HG02884 (cell line): Measurements from ENCODE around the gene MRPL50.
A peak's percentile ranks its signal among the peaks of the same experiment; 100 is the strongest.
"Not testable (repeated sequence)": the region's sequence is repeated elsewhere in the genome, so short reads cannot be mapped to it uniquely, and the experiment has no call there.

Experiments used
- ATAC-seq: cut with Tn5 transposase; IDR thresholded peaks from one replicate; pipeline ENCODE4 v1.9.1; 2021; ENCODE audit warnings: mild to moderate bottlenecking, moderate library complexity; ENCODE audit not compliant: unreplicated experiment

MRPL50 gene

GRCh38 chr9:101418518-101419430 lies 20.4 kb upstream of the MRPL50 start:
- no peak for ATAC-seq

DNA sequence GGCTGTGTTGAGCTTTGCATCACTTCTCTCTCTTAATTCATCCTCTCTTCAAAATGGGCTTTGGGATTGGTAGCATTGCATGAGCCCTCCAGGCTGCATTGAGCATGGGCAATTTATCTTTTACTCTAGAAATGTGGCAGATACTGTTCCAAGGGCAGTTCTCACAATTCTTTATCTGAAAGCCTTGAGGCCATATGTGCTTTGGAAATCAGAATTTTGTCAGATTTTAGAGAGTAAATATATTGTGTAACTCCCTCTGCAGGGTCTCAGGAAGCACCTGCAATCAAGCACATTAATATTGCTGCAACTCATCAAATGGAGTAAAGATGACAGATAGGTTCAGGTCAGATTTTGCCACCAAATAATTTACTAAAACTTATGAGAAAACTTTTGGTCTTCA lies 19.6 kb upstream of the MRPL50 start:
- no peak for ATAC-seq

- ATAC-seq = no peak
Observed at GRCh38 chr9:101417389-101417788, 19.0 kb upstream of the MRPL50 start.

DNA sequence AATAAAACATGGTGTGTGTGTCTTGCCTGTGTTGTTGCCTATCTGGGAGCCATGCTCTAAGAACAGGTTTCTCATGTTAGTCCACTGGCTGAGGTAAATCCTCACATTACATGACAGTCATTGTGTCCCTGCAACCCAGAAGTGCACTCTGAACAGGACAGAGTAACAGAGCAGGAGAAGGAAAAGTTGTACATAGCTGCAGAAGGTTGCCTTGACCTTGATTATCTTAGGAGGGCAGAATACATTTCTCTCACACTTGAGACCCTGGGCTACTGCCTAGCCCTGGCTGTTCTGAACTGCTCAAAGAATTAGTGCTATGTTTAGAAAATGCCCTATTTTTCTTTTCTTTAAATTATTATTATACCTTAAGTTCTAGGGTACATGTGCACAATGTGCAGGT lies 17.2 kb upstream of the MRPL50 start:
- no peak for ATAC-seq

- ATAC-seq = no peak
Observed at GRCh38 chr9:101414839-101415238, 16.4 kb upstream of the MRPL50 start.

DNA sequence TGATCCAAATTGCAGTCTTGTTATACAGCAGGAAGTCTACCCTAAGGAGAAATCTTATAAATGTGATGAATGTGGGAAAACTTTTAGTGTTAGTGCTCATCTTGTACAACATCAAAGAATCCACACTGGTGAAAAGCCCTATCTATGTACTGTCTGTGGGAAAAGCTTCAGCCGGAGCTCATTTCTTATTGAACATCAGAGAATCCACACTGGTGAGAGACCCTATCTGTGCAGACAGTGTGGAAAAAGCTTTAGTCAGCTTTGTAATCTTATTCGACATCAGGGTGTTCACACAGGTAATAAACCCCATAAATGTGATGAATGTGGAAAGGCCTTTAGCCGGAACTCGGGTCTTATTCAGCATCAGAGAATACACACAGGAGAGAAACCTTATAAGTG lies 10.7 kb upstream of the MRPL50 start:
- no peak for ATAC-seq

DNA sequence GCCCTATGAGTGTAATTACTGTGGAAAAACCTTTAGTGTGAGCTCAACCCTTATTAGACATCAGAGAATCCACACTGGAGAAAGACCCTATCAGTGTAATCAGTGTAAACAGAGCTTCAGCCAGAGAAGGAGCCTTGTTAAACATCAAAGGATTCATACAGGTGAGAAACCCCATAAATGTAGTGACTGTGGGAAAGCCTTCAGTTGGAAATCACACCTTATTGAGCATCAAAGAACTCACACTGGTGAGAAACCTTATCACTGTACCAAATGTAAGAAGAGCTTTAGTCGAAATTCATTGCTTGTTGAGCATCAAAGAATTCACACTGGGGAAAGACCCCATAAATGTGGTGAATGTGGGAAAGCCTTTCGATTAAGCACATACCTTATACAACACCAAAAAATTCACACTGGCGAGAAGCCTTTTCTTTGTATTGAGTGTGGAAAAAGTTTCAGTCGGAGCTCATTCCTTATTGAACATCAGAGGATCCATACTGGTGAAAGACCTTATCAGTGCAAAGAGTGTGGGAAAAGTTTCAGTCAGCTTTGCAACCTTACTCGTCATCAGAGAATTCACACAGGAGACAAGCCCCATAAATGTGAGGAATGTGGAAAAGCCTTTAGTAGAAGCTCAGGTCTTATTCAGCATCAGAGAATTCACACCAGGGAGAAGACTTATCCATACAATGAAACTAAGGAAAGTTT lies 10.1 kb upstream of the MRPL50 start:
- ATAC-seq = no peak

DNA sequence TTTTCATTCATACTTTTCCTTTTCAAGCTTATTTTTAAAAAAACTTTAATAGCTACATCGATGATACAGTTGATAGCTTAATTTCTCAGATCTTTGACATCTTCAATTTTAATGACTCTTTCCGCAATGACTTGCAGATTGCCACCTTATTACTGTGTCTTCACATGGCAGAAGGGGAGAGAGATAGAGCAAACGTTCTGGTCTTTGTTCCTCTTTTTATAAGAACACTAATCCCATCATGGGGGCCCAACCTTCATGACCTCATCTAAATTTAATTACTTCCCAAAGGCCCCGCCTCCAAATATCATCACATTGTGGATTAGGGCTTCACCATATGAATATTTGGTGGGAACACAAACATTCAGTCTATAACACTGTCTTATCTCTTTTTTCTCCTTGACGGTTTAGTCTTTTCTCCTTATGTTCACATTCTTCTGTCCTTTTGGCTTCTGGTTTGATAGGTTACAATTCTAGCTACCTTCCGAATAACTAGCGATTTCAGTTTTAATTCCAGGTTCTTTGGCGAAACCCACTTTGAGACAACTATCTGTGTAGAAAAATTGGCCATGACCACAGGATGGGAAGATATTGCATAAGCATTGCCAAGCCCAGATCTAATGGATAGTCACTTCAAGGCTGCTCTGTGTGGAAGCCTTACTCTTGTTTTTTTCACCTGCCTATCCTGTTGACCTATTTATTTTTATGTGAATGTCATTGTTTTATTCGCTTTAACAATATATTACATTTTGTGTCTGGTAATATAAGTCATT lies 5.3 kb upstream of the MRPL50 start:
- ATAC-seq = no peak

DNA sequence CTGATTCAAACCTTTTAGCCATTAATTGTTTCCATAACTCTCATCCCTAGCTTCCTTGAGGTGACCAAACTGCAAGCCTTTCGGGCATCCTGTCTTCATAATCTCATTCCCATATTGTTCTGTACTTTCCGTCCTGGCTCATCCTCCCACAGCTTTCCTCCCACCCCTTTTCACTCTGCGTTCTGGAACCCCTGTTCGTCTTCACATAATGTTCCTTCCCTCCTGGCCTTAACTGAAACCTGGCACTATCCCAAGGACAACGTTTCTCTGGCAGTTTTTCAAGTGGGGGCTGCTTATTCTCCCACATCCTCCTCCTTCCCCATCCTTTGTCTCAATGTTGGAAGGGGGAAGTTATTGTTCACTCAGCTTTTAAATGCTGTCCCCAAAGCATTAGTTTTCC lies 1.7 kb upstream of the MRPL50 start:
- ATAC-seq = no peak

DNA sequence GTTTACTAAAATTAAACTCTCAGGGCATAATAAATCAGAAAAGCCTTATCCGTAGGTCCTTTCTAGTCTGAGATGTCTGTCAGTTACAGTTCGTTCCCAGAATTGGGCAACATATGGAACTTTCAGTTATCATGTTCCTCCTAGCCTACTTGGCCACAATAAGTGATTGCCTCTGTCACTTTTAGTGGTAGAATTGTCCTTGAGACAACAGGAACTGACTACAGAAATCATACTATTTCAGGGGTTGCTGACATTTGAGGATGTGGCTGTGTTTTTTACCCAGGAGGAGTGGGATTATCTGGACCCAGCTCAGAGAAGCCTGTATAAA lies 1.2 kb upstream of the MRPL50 start:
- ATAC-seq = no peak

DNA sequence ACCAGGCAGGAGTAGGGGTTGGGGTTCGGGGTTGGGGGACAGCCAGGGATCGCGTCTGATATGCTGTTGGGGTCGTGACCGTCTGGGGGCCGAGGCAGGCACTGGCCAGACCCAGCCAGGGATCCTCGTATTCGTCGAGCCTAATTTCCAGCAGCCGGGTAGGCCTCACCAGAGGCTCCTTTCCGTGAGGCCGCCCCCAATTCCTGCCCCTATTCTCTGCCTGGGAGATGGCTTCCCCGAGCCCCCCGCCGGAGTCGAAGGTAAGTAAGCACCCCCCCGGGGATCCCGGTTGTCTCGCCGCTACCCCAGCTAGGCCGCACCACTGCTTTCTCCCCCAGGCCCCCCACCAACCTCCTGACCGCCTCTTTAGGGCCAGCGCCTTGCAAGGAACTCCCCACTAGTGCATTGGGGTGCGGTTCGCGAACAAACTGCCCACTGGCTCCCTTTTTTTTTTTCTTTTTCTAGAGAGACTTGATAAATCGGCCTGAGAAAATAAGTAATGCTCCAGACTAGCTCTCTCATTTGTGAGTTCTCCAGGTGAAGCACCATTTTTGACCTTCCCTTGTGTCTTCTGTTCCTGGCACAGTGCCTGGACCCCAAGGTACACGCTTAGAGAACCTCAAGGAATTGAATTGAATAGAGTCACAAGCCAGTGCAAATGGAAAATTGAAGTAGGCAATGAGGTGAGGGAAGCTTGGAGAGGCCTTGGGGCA lies 668 bp upstream of the MRPL50 start:
- peak; percentile 5 for ATAC-seq

- ATAC-seq = no peak
Observed at GRCh38 chr9:101397746-101398067, 711 bp downstream of the MRPL50 start.

DNA sequence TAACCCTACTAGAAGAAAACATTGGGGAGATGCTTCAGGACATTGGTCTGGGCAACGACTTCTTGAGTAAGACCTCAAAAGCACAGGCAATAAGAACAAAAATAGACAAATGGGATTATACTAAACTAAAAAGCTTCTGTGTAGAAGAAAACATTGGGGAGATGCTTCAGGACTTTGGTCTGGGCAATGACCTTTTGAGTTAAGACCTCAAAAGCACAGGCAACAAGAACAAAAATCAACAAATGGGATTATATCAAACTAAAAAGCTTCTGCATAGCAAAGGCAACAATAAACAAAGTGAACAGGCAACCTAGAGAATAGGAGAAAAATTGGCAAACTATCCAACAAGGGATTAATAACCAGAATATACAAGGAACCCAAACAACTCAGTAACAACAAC lies 3.7 kb downstream of the MRPL50 start:
- ATAC-seq = no peak

DNA sequence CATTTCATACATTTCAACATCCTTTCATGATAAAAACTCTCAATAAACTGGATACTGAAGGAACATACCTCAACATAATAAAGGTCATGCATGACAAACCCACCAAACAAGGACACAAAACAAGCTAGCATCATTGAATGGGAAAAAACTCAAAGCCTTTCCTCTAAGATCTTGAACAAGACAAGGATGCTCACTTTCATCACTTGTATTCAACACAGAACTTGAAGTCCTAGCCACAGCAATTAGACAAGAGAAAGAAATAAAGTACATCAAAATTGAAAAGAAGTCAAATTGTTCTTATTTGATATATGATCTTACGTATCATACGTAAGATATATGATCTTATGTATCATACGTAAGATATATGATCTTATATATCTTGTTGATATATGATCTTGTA lies 5.3 kb downstream of the MRPL50 start:
- ATAC-seq = no peak

DNA sequence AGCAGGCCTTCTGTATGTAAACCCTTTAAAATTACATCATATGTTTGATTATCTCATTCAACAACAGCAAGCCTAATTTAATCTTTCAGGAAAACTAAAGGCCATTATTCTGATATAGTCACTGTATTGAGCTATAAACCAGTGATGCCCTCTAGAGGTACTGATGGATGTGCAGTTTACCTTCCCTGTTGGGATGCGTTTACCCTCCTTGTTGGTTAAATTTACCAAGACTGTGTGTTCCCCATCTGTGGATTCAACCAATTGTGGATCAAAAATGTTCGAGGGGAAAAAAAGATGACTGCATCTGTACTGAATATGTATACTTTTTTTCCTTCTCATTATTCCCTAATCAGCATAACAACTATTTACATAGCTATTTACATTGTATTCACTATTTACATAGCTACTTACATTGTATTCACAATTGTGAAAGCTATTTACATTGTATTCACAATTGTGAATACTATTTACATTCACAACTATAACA lies 9.9 kb downstream of the MRPL50 start:
- no peak for ATAC-seq

- peak; percentile 77 for ATAC-seq
Observed at GRCh38 chr9:101387871-101388506, 10.4 kb downstream of the MRPL50 start.

DNA sequence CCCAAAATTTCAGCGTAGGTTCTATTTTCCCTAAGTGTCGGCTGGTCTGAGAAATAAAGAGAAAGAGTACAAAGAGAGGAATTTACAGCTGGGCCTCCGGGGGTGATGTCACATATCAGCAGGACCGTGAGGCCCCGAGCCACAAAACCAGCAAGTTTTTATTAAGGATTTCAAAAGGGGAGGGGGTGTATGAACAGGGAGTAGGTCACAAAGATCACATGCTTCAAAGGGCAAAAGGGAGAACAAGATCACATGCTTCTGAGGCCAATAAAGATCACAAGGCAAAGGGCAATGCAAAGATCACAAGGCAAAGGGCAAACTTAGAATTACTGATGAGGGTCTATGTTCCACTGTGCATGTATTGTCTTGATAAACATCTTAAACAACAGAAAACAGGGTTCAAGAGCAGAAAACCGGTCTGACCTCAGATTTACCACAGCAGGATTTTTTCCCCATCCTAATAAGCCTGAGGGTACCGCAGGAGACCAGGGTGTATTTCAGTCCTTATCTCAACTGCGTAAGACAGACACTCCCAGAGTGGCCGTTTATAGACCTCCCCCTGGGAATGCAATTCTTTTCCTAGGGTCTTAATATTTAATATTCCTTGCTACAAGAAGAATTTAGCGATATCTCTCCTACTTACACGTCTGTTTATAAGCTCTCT lies 13.4 kb downstream of the MRPL50 start, which contains the start of gene BAAT:
Gene BAAT (minus strand): TSS at position 134 of the 664 bp plus-strand sequence. CDS start 13,602 bp downstream, outside the sequence.
- not testable (repeated sequence) for ATAC-seq

DNA sequence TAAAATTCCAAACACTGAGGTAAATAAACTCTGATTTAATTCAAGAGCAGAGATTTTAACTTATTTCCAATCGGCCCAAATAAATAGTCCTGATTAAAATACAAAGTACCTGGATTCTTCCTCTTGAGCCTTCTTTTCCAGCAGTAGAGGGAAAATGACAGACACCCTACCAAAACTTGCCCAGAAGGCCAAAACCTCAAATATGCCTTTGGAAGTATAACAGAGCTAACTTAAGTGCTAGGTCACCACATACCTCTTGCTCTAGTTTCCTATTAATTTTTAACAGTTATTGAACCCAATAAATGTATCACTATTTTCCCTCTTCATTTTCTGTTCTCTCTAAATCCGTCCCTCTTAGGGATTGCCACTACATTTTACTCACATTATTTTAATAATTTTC lies 15.1 kb downstream of the MRPL50 start:
- ATAC-seq = no peak

DNA sequence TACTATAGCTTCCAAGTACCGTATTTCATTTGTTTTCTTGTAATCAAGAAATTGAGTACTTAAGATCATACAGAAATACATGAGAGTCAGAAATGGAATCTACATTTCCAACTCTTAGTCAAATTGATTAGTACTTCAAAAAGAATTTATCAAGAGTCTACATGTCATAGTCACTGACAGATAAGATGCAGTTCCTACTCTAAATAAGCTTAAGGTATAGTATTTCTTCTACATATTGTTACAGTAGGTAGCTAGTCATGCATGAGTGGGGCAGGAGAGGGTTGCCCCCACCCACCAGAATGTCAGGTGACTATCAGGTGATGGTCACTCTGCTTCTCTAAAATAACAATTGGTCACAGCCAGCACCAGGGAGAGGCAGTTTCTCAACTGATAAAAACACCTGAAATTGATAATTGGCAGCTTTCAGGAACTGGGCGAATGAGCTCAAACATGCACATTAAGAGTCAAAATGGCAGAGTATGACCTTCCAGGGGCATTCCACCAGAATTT lies 16.5 kb downstream of the MRPL50 start:
- ATAC-seq = no peak

- ATAC-seq = no peak
Observed at GRCh38 chr9:101381118-101381517, 17.3 kb downstream of the MRPL50 start.
